Hematopoietic multipotent progenitor cell treated with erythropoietin and hydrocortisone succinate and interleukin-3 and kit ligand, for 4 days (in vitro differentiated cells): Measurements from ENCODE around the gene COG1.

ENCODE experiments used
- DNase-seq: peaks from one replicate; pipeline ENCODE4 v3.0.0-alpha.2; 2015

The COG1 gene

GRCh38 chr17:73170324-73170723 lies 22.5 kb upstream of the COG1 start:
- DNase-seq = no peak

GRCh38 chr17:73172252-73172651 lies 20.6 kb upstream of the COG1 start:
- no peak for DNase-seq

- DNase-seq = no peak
These were observed 18.7 kb upstream of the COG1 start for GRCh38 chr17:73174126-73174525.

GRCh38 chr17:73175962-73176565 lies 16.8 kb upstream of the COG1 start:
- peak; percentile 26 for DNase-seq

DNA sequence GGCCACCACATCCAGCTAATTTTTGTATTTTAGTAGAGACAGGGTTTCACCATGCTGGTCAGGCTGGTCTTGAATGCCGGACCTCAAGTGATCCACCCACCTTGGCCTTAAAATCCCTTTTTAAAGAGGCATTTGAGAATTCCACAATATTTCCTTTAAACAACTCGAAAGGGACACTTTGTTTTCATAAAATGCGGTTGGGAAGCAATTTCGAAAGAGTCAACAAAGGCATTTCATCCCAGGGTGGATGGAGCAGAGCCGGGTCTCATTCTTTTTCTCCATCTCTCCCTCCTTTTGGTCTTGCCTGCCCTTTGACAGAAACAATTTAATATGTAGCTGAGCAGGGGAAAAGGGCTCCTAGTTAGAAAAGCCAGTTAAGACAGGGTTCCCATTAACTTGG lies 13.5 kb upstream of the COG1 start:
- DNase-seq = no peak

DNA sequence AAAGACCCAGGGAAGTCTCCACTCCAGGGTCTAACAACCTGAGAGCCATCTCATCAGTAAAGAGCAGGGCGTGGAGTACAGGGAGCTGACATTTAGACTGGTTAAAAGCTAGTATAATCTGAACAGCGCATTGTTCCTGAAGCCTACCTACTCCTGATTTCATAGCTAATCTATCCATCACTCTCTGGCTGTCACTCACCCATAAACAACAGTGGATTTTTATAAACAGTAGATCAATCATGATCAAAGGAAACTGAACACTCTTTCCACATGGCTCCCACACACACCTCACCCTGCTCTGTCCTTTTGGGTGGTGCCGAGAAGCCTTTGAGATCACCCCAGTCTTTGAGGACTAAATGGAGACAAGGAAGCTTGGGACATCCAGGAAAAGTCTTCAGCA lies 13.0 kb upstream of the COG1 start:
- DNase-seq = no peak

GRCh38 chr17:73182616-73183310 lies 10.1 kb upstream of the COG1 start:
- DNase-seq = no peak

DNA sequence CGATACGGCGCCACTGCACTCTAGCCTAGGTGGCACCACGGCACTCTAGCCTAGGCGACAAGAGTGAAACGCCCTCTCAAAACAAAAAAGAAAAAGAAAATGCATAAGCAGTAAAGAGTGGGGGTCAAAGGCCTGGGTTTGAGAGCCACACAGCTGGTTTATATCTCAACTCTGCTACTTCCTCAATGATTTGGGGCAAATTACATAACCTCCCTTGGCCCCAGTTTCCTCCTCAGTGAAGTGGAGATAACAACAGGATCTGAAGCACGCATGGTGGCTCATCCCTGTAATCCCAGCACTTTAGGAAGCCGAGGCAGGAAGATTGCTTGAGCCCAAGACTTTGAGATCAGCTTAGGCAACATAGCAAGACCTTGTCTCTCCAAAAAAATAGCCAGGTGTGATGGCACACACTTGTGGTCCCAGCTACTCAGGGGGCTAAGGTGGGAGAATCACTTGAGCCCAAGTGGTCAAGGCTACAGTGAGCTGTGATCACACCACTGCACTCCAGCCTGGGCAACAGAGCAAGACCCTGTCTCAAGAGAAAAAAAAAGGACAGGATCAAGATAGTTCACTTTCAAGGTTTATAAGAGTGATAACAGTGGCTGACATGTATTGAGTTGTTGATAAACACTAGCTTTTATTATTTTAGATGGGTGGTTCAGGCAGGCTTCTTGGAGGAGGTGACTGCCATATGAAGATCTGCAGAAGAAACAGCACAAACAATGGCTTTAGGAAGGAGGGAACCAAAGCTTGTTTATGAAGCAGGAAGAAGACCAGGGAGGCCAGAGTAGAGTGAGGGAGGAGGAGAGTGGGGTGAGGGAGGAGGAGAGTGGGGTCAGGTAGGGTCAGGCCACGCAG lies 8.5 kb upstream of the COG1 start:
- DNase-seq = peak; percentile 79

- DNase-seq = no peak
These were observed 6.4 kb upstream of the COG1 start for GRCh38 chr17:73186283-73187050.

GRCh38 chr17:73187203-73187769 lies 5.6 kb upstream of the COG1 start:
- DNase-seq = no peak

- no peak for DNase-seq
These were observed 4.8 kb upstream of the COG1 start for GRCh38 chr17:73188011-73188410.

- DNase-seq = peak; percentile 75
These were observed 3.3 kb upstream of the COG1 start for GRCh38 chr17:73189417-73190099.

DNA sequence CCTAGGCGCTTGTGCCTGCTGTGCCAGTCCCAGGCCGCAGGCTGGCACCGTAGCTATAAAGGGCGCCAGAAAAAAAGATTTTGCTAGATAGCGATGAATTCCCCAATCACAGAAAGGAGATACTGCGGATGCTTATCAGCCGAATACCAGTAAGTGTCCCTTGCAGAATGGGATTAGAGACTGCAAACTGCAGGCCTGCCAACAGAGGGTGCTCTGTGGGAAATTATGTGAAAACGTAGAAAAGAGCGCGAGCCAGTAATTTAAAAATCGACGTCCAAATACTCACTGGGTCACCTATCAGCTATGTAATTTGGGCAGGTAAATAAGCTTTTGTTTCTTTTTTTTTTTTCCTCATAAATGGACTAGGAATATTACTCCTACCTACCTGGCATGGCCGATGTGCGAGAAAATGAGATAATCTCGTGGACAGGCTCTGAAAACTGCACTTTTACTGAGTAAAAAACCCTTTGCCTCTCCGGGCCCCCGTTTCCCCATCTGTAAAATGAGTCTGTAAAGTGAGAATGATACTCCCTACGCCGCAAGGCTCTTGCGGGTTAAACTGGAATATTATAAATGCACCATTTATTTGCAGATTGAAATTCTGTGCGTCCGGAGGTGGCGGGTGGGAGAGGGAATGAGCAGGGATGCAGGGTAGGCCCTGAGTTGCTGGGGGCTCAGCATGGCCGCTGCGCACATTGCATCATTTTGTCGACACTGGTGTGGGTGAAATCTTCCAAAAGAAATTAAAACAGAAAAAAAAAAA lies 1.2 kb upstream of the COG1 start:
- peak; percentile 94 for DNase-seq

DNA sequence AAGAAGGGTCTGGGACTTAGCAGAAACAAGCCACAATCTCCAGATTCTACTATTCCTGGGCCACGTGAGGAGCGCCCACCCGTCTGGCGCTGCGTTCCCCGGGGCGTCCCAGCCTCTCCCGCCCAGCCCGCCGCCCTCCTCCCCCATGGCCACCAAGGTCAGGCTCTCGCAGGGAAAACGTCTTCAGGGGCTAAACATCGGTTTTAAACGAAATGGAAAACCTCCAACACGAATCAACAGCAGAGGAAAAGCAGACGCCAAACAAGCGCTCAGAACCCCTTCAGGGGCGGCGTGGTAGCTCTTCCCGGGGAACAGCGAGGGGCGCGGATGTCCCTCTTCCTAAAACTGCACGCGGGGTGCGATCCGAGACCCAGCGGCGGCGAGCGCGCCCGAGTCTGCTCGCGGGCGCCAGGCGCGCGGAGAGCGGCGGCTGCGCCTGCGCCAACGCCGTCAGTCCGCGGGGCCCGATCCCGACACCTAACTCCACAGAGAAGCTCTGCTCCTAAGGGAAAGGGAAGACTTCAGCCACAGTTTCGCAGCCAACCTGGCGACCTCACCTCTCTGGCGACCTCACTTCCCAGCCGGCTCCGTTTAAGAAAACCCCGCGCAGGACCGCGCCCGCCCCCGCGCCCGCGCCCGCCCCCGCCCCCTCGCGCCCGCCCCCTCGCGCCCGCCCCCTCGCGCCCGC lies 505 bp upstream of the COG1 start:
- DNase-seq = peak; percentile 86

- DNase-seq = no peak
These were observed 1.8 kb downstream of the COG1 start for GRCh38 chr17:73194514-73195222.

GRCh38 chr17:73196500-73196899 lies 3.6 kb downstream of the COG1 start:
- DNase-seq = no peak

- DNase-seq = no peak
These were observed 4.3 kb downstream of the COG1 start for GRCh38 chr17:73197161-73197560.

DNA sequence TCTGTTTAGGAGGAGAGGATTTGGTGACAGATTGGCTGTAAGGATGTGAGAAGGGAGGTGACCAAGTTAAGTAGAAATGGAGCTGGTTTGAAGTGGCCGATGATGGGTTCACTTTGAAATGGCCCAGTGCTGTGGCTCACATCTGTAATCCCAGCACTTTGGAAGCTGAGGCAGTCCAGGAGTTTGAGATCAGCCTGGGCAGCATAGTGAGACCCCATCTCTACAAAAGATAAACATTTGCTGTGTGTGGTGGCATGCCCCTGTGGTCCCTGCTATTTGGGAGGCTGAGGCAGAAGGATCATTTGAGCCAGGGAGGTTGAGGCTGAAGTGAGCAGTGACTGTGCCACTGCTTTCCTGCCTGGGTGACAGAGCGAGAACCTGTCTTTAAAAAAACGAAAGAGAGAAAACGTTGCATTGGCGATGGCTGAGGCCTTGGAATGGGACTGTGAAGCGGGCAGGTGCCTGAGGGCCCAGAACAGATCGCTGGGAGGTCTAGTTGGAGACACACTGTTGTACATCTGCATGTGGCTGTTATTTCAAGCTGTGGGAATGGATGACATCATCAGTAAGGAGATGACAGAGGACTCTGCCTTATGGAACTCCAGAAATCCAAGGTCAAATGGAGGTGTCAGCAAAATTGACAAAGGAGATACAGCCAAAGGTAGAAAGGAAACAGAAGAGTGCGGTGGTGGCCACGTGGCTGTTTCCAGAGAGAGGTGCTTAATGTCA lies 5.5 kb downstream of the COG1 start:
- no peak for DNase-seq

DNA sequence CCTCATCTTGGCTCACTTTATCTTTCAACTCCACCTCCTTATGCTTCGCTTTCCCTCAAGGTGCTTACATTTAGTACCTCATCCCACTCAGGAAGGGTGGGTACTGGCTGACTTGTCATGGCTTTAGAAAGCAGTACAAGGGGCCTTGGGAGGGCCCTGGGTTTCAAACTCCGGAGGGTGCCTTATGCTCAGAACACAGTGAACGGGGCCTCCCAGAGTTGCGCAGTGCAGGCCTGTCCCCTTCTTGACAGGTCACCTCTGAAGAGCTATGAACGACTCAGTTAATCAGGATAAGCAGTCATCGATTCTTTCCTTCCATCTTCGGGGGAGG lies 6.0 kb downstream of the COG1 start:
- no peak for DNase-seq
